Immature natural killer cell (primary cell): ENCODE results near the gene EIF3L. TPM values are rescaled to one million over a fixed set of nuclear protein-coding genes. Genes with fewer than 3 reads are reported as not detected.

Source experiments
- DNase-seq, 3 donors: peaks; one replicate each; pipeline ENCODE4 v3.0.0; 2022; ENCODE audit warnings: mixed read lengths in 1 of 3
- H3K27ac Mint-ChIP-seq, 6 donors: one replicate each; pipeline ENCODE4 v1.8.0; 2020; ENCODE audit warnings: mixed read lengths in 6 of 6, mild to moderate bottlenecking in 5 of 6, inconsistent platforms in 4 of 6, moderate library complexity in 3 of 6
- H3K27me3 Mint-ChIP-seq, 3 donors: one replicate each; pipeline ENCODE4 v1.8.0; 2020 to 2021; ENCODE audit warnings: low read depth in 3 of 3, mild to moderate bottlenecking in 3 of 3, mixed read lengths in 3 of 3, moderate library complexity in 3 of 3, inconsistent platforms in 1 of 3
- H3K36me3 Mint-ChIP-seq, 3 donors: one replicate each; pipeline ENCODE4 v1.8.0; 2020; ENCODE audit warnings: mixed read lengths in 3 of 3, inconsistent platforms in 2 of 3, mild to moderate bottlenecking in 2 of 3
- H3K4me1 Mint-ChIP-seq, 2 donors: one replicate each; pipeline ENCODE4 v1.8.0; 2020; ENCODE audit warnings: inconsistent platforms in 2 of 2, mild to moderate bottlenecking in 2 of 2, mixed read lengths in 2 of 2, moderate library complexity in 1 of 2
- H3K4me3 Mint-ChIP-seq, 5 donors: one replicate each; pipeline ENCODE4 v1.8.0; 2020; ENCODE audit warnings: mild to moderate bottlenecking in 5 of 5, mixed read lengths in 5 of 5, inconsistent platforms in 3 of 5, moderate library complexity in 3 of 5
- H3K9me3 Mint-ChIP-seq, 6 donors: one replicate each; pipeline ENCODE4 v1.8.0; 2020; ENCODE audit warnings: mild to moderate bottlenecking in 6 of 6, mixed read lengths in 6 of 6, inconsistent platforms in 4 of 6, moderate library complexity in 3 of 6
- polyA plus RNA-seq, 3 donors: library from polyadenylated mRNA; unstranded; fragments of 300-500 nt; fragmentation: Illumina TruSeq; gene quantifications; one replicate each; pipeline ENCODE4 v1.2.3, GENCODE V29; 2021

EIF3L gene
- polyA plus RNA-seq, 3 donors from 2014 or later = 167 to 215 (median 185) TPM

DNA sequence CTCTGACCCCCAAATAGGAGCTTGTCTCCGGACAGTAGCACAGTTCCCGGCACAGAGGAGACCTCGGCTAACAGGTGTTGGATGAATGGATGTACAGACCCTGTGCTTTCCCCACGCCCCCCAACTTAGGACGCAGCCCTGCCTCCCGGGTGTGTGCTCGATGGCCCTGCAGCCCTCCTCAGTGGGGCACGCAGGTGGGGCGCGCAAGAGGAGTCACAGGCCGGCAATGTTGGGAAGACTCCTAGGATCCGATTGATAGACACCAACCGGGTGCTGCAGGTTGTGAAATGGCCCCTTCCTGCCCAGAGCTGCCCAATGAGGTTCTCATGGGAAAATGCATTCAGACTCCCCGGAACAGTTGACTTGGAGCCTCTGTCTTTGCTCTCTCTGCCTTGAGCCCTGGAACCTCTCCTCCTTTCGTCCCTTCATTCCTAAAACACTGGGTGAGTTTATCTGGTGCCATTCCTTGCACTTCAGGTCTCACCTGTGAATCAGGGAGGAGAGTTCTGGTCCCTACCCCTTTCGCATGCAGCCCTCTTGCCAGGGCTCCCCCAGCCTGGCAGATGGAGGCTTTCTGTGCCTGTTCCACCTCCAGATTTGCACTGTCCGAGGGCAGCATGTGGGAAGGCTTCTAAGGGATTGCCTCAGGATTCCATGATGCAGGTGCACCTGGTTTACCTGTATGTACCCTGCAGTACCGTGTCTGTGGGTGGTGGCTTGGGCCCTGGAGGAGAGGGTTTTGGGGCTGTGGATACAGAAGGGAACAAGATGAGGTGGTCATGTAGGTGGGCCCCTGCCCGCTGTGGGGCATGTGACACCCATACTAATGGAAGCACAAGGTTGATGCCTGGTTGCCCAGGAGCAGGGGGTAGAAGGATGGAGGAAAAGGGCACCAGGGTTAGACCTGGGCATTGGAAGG, 58.1 kb downstream of the EIF3L start:
- H3K27ac Mint-ChIP-seq = peak overlapping the region; percentile 63 to 87 (median 78)
- H3K27me3 Mint-ChIP-seq = peaks cover 0 to 4% (median 2%) of the 10 kb centered on the region in 3 donors
- no peaks in the 10 kb centered on the region for H3K9me3 Mint-ChIP-seq
- DNase-seq = peak in 1 of 3 donors; percentile 7
- H3K36me3 Mint-ChIP-seq = no peaks in the 10 kb centered on the region
- H3K4me3 Mint-ChIP-seq = peak overlapping the region; percentile 76 to 84 (median 83)
- H3K4me1 Mint-ChIP-seq = peaks cover 23 to 31% of the 10 kb centered on the region in 2 donors

DNA sequence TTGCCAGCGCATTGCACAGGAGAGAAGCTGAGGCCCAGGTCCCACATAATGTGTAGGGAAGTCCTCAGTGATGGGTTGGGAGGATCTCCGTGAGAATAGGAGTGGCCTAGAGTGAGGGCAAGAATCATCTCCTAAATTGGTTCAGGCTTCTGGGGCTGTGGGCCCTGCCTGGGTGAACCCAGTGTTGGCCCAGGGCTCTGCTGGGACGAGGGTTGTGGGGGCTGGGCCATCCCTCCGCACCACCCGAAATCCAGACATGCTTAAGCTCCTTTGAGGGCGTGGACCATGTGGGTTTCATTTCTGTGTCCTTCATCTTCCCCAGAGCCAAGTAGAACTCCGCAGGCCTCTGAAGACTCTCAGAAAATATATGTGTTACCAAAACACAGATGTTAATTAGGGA, 60.5 kb downstream of the EIF3L start:
- H3K4me3 Mint-ChIP-seq = no peak overlapping the region
- H3K27ac Mint-ChIP-seq = peak overlapping the region in 1 of 6 donors; percentile 10
- DNase-seq = no peak
- H3K27me3 Mint-ChIP-seq = peaks cover 0 to 5% (median 2%) of the 10 kb centered on the region in 3 donors
- peaks cover 21 to 31% of the 10 kb centered on the region in 2 donors for H3K4me1 Mint-ChIP-seq
- H3K9me3 Mint-ChIP-seq = no peaks in the 10 kb centered on the region
- H3K36me3 Mint-ChIP-seq = peaks cover 0 to 5% (median 0%) of the 10 kb centered on the region in 3 donors

DNA sequence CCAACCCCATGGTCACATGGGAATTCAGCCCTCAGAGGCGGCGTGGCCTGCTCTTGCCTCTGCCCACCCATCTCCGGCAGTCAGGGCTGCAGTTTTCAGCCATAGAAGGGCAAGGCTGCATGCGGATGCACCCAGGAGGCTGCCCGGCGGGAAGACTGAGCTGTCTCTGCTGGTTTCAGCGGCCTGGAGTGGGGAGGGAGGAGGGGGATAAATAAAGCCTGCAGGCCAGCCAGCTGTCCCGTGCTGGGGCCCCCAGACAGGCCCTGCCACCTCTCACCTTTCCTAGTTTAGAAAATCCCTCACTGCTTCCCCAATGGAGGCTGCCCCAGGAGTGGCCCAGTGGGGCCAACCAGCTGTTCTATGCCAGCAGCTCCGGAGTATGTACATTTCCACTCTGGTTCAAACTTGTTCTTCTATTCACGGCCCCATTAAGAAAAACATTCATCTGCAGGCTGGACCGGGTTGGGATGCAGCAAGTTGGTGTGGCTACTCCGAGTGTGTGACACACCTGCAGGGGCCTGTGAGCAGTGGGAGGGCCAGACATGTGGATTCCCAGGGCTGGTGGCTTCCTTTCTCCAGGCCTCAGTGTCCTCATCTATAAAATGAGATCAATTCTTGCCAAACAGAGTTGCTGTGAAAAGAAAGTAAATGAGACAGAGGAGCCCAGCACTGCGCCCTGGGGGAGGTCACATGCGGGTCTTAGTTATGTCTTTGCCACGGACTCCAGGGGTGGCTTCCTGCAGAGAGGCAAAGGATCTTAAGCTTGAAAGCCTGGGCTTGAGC, 61.9 kb downstream of the EIF3L start:
- no peak overlapping the region for H3K4me3 Mint-ChIP-seq
- no peak for DNase-seq

DNA sequence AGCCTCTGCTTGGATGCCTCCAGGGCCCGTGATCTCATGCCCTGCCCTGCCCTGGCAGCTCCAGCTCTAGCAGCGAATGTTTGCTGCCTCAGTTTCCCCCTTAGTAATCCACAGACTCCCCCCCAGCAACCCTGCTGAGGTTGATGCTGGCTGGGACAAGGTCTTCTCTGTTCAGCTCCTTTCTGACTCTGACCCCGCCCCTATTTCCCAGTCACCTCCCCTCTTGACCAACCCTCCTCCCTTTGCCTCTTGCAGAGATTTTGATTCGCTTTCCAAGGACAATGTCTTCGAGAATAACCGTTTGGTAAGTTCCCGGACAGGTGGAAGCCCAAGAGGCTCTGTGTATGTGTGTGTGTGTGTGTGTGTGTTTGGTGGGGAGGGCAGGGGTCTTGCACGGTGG, 62.5 kb downstream of the EIF3L start:
- H3K4me3 Mint-ChIP-seq = no peak overlapping the region
- H3K9me3 Mint-ChIP-seq = no peaks in the 10 kb centered on the region
- DNase-seq = no peak
- H3K27me3 Mint-ChIP-seq = peaks cover 0 to 4% (median 2%) of the 10 kb centered on the region in 3 donors
- H3K36me3 Mint-ChIP-seq = peaks cover 0 to 9% (median 0%) of the 10 kb centered on the region in 3 donors
- peaks cover 13 to 23% of the 10 kb centered on the region in 2 donors for H3K4me1 Mint-ChIP-seq
- no peak overlapping the region for H3K27ac Mint-ChIP-seq

More for the DNA sequence above, 61.9 kb downstream of the EIF3L start:
- Mint-ChIP-seq H3K4me1 (peaks cover 13 to 23% of the 10 kb centered on the region in 2 donors), H3K27me3 (peaks cover 0 to 4% (median 2%) of the 10 kb centered on the region in 3 donors), H3K9me3 (no peaks in the 10 kb centered on the region), H3K36me3 (peaks cover 0 to 6% (median 0%) of the 10 kb centered on the region in 3 donors), H3K27ac (peak overlapping the region in 1 of 6 donors; percentile 54)

DNA sequence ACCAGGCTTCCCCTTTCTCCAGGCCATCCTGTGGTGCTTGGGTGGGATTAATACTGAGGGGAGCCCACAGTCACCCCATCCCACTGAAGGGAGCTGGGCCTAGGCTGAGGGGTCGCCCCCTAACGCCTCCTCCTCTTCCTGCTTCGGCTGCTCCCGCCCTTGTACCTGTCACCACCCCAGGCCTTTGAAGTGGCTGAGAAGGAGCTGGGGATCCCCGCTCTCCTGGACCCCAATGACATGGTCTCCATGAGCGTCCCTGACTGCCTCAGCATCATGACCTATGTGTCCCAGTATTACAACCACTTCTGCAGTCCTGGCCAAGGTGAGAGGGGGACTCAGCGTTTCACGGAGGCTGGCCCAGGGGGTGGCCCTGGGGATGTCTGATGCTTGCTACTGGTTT, 63.0 kb downstream of the EIF3L start:
- Mint-ChIP-seq H3K4me1 (peaks cover 10 to 18% of the 10 kb centered on the region in 2 donors), H3K9me3 (no peaks in the 10 kb centered on the region), H3K27ac (peak overlapping the region in 1 of 6 donors; percentile 11), H3K36me3 (peaks cover 0 to 9% (median 0%) of the 10 kb centered on the region in 3 donors), H3K4me3 (no peak overlapping the region), H3K27me3 (peaks cover 0 to 4% (median 2%) of the 10 kb centered on the region in 3 donors)
- DNase-seq = no peak

DNA sequence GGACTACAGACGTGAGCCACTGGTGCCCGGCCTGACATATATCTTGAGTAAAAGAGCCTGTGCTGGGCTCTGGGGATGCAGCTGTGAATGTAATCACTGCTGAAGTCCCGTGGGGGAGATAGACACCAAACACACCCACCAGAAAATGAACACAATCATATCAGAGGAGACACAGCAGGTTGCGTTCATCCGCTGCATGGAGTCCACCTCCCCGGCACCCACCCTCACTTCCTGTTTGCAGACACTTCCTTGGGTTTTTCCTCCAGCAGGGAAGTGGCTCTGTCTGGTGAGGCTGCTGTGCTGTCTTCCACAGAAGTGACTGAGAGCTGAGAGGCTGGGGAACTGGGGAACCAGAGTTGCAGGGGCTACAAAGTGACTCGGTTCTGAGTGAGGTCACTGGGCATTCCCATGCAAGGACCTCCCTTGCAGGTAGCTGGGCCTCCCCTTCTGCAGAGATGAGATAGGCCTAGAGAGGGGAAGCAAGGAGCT, 64.1 kb downstream of the EIF3L start:
- Mint-ChIP-seq H3K4me1 (peaks cover 0 to 10% of the 10 kb centered on the region in 2 donors), H3K27ac (no peak overlapping the region), H3K36me3 (peaks cover 0 to 13% (median 0%) of the 10 kb centered on the region in 3 donors)

DNA sequence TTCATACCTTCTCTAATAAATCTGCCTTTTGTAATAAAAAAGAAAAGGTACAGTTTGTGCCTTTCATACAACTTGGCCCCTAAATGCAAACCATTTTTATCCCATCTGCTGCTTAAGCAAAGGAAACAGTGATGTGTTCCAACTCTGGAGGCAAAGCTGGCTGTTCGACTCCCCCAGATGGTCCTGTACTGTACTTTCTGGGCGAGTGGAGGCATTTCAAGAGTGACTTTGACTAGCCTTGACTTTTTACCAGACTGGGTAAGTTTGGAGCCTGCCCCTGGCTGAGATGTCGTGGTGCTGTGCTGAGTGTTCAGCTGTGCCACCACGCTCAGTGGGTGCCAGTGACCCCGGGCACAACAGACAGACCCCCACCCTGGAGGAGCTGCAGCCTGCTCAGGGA, 67.1 kb downstream of the EIF3L start:
- no peak for DNase-seq
- peaks cover 1 to 2% (median 2%) of the 10 kb centered on the region in 3 donors for H3K27me3 Mint-ChIP-seq
- H3K4me1 Mint-ChIP-seq = peaks cover 6 to 7% of the 10 kb centered on the region in 2 donors
- no peak overlapping the region for H3K27ac Mint-ChIP-seq
- no peak overlapping the region for H3K4me3 Mint-ChIP-seq
- peaks cover 0 to 17% (median 4%) of the 10 kb centered on the region in 3 donors for H3K36me3 Mint-ChIP-seq
- H3K9me3 Mint-ChIP-seq = no peaks in the 10 kb centered on the region

More for the DNA sequence above, 64.1 kb downstream of the EIF3L start:
- H3K4me3 Mint-ChIP-seq = no peak overlapping the region
- DNase-seq = no peak
- peaks cover 0 to 2% (median 1%) of the 10 kb centered on the region in 3 donors for H3K27me3 Mint-ChIP-seq
- H3K9me3 Mint-ChIP-seq = no peaks in the 10 kb centered on the region

DNA sequence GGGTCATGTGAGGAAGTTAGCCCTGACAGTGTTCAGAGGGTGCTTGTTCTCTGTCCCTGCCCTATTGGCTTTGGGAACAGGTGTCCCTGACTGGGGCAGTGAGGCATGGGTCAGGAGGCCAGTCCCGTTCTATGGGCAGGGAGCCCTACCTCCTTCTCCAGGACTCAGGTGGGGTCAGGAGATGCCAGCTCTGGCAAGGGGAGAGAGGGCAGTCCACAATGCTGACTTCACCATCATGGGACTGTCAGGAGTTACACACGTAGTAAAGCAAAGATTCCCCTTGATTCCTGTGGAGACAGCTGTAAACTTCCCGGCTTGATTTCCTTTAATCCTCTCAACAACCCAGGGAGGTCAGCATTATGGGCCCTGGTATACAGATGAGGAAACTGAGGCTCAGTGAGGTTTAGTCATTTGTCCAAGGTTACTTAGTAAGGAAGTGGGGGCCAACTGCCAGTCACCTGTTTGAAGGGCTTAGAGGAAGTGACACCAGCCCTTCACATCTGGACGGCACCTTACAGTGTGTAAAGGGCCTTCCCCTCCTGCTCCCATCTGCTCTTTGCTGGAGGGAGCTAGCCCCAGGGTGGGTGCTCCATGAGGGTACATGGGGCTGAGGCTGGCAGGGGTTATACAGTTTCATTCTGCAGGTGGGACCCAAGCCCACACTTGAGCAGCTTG, 68.8 kb downstream of the EIF3L start:
- Mint-ChIP-seq H3K27ac (no peak overlapping the region), H3K36me3 (peaks cover 0 to 17% (median 4%) of the 10 kb centered on the region in 3 donors)

DNA sequence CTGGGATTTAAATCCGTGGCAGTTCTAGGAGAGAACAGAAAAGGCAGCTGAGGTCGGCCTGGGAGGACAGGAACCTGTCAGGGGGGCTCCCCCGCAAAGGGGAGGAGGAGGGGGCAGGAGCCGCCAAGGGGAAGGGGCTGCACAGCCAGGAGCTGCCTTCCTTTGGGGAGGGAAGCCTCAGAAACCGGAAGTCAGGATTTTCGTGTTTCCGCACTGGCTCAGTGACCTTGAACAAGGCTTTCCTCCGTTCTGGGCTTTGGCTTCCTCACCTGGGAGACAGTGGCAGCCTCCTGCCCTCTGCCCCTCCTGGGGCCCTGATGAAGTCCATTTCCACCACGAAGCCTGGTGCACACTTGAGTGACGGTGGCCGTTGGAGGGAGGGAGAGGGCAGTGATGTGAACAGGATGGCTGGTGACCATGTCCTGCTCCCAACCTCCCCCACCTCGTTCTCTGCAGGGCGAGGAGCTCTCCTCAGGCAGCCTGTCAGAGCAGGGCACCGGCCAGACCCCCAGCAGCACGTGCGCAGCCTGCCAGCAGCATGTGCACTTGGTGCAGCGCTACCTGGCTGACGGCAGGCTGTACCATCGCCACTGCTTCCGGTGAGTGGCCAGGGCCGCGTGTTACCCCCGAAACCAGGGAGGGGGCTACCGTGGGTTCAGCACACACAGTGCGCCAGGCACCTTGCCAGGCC, 69.5 kb downstream of the EIF3L start:
- Mint-ChIP-seq H3K27me3 (peaks cover 0 to 4% (median 2%) of the 10 kb centered on the region in 3 donors), H3K36me3 (peaks cover 0 to 15% (median 4%) of the 10 kb centered on the region in 3 donors), H3K4me3 (no peak overlapping the region), H3K27ac (peak overlapping the region in 1 of 6 donors; percentile 48), H3K9me3 (no peaks in the 10 kb centered on the region), H3K4me1 (peaks cover 5 to 7% of the 10 kb centered on the region in 2 donors)
- no peak for DNase-seq

More for the DNA sequence above, 68.8 kb downstream of the EIF3L start:
- H3K27me3 Mint-ChIP-seq = peaks cover 0 to 2% (median 1%) of the 10 kb centered on the region in 3 donors
- no peak overlapping the region for H3K4me3 Mint-ChIP-seq
- DNase-seq = no peak
- H3K9me3 Mint-ChIP-seq = no peaks in the 10 kb centered on the region
- peaks cover 5 to 7% of the 10 kb centered on the region in 2 donors for H3K4me1 Mint-ChIP-seq

DNA sequence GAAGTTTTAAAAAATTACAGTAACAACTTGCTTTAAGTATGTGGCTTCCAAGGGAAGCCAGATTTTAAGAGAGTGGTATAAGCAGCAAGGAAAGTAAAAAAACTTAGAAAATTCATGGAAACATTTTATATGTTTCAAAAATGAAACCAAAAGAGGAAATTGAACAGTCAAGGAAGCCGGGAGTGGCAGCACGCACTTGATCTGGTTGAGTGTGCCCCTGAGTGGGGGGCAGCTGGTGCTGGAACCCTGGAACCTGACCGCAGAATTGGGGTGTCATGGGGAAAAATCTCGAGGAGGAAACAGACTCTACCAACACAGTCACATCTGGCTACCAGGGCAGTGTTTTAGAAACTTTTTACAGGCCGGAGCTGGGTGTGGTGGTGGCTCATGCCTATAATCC, 70.9 kb downstream of the EIF3L start:
- no peak for DNase-seq
- Mint-ChIP-seq H3K4me1 (peaks cover 5 to 7% of the 10 kb centered on the region in 2 donors), H3K36me3 (peaks cover 0 to 18% (median 4%) of the 10 kb centered on the region in 3 donors), H3K27ac (peak overlapping the region; percentile 62 to 88 (median 72)), H3K27me3 (peaks cover 0 to 4% (median 1%) of the 10 kb centered on the region in 3 donors), H3K9me3 (no peaks in the 10 kb centered on the region), H3K4me3 (peak overlapping the region in 4 of 5 donors; percentile 30 to 68 (median 50))

DNA sequence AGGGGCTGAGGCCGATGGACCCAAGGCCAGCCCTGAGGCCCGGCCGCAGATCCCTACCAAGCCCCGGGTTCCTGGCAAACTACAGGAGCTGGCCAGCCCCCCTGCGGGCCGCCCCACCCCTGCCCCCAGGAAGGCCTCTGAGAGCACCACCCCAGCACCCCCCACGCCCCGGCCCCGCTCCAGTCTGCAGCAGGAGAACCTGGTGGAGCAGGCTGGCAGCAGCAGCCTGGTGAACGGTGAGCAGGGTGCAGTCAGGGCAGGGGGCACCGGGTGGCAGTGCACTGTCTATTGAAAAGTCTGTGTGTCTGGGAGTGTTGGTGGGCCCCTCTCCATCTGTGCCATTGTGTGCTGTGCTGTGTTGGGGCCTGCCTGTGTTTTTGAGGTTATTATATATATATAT, 73.0 kb downstream of the EIF3L start:
- DNase-seq = no peak
- H3K9me3 Mint-ChIP-seq = no peaks in the 10 kb centered on the region
- peaks cover 0 to 4% (median 1%) of the 10 kb centered on the region in 3 donors for H3K27me3 Mint-ChIP-seq
- H3K36me3 Mint-ChIP-seq = peaks cover 0 to 14% (median 4%) of the 10 kb centered on the region in 3 donors
- H3K4me1 Mint-ChIP-seq = peaks cover 5 to 7% of the 10 kb centered on the region in 2 donors
- no peak overlapping the region for H3K27ac Mint-ChIP-seq
- no peak overlapping the region for H3K4me3 Mint-ChIP-seq

DNA sequence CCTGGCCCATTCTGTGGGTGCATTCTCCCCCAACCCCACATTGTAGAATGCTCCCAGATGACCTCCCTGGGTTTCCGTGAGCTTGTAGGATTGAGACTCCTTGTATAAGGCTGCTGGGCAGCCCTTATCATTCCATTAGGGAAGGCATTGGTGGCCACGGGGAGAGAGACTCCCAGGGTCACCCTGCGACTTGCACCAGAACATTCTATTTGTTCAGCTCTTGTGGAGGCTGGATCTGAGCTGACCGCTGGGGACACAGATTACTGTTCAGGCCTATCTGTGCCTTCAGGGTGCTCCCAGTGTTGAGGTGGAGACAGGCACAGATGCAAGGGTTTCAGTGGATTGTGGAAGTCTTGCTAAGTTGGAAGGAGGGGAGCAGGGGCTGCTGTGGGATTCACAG, 74.7 kb downstream of the EIF3L start:
- Mint-ChIP-seq H3K4me3 (no peak overlapping the region), H3K27me3 (peaks cover 0 to 4% (median 1%) of the 10 kb centered on the region in 3 donors), H3K36me3 (peaks cover 4 to 14% (median 5%) of the 10 kb centered on the region in 3 donors), H3K27ac (no peak overlapping the region), H3K4me1 (peaks cover 5 to 7% of the 10 kb centered on the region in 2 donors), H3K9me3 (no peaks in the 10 kb centered on the region)
- DNase-seq = no peak
